Measurements from ENCODE around the gene POLR2L. TPM values are rescaled to one million over a fixed set of nuclear protein-coding genes. Genes with fewer than 3 reads are reported as not detected.
A peak's percentile ranks its signal among the peaks of the same experiment; 100 is the strongest.

The POLR2L gene
- total and polyA plus RNA-seq, 2 of the 13 experiments (the other 11 are each of a cell fraction or from before 2014, with no cell fraction given) = 104 to 114 TPM

DNA sequence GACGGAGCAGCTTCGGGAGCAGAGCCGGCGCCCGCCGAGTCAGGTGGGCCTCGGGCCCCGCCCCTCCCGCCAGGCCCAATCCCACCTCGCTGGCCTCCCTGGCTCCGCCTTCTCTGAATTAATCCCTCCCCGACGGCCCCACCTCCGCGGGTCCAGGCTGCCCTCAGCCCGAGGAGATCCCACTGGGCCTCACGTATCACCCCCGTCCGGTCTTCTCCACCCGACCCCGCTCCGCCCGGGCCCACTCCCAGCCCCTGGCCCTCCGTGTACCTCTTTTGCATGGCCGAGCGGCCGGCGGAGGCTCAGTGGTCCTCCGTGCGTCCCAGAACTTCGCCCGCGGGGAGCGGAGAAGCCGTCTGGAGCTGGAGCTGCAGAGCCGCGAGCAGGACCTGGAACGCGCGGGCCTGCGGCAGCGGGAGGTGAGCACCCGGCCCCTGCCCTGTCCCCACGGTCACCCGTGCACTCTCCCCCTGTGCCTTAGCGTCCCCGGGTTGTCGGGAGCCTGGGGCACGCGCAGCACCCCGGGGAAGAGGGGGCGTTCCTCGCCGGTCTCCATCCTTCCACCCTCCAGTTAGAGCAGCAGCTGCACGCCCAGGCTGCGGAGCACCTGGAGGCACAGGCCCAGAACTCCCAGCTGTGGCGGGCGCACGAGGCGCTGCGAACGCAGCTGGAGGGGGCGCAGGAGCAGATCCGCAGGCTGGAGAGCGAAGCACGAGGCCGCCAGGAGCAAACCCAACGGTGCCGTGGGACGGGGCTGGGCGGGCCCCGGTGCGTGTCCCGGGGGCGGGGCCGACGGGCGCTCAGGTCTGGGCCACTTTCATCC is 11.8 kb downstream of the POLR2L start (continued):
- TF ChIP-seq AHDC1 (CRISPR knock-in tag; IDR thresholded peaks at IDR 0.05; ENCODE audit: borderline replicate concordance) (0 out of 2 replicates have a peak, but pooled peaks have one; percentile 16), BCLAF1 (IDR thresholded peaks at IDR 0.05) (no peak), ZNF883 (CRISPR knock-in tag; IDR thresholded peaks at IDR 0.05; ENCODE audit: not compliant biosample characterization) (peak; percentile 61), RBM39 (IDR thresholded peaks at IDR 0.05; ENCODE audit: low read depth, low read length, poor library complexity, severe bottlenecking) (peak; percentile 71), ZMYM4 (CRISPR knock-in tag; IDR thresholded peaks at IDR 0.05) (no peak), AKAP8 (CRISPR knock-in tag; IDR thresholded peaks at IDR 0.05) (peak; percentile 96), ZNF17 (CRISPR knock-in tag; IDR thresholded peaks at IDR 0.05) (no peak), KDM1A (CRISPR knock-in tag; IDR thresholded peaks at IDR 0.05) (no peak), HNF4A (CRISPR knock-in tag; IDR thresholded peaks at IDR 0.05) (no peak), ZSCAN29 (CRISPR knock-in tag; conservative IDR thresholded peaks at IDR 0.05) (no peak), HNRNPLL (IDR thresholded peaks at IDR 0.05; ENCODE audit: low read depth, low read length, poor library complexity, severe bottlenecking) (peak; percentile 86), ZNF350 (CRISPR knock-in tag; IDR thresholded peaks at IDR 0.05; ENCODE audit: borderline replicate concordance, low read depth) (0 out of 2 replicates have a peak, but pooled peaks have one; percentile 22), RBFOX2 (IDR thresholded peaks at IDR 0.05; ENCODE audit: low read depth, low read length) (peak; percentile 72), TCF7 (IDR thresholded peaks at IDR 0.05; ENCODE audit: low read depth) (no peak), SALL1 (CRISPR knock-in tag; IDR thresholded peaks at IDR 0.05) (peak; percentile 40; the same call in 1 of the 2 replicates), PCBP2 (optimal IDR thresholded peaks at IDR 0.05; ENCODE audit: low read depth, low read length, poor library complexity, severe bottlenecking) (no peak), KLF13 (CRISPR knock-in tag; IDR thresholded peaks at IDR 0.05) (peak; percentile 59; the same call in 1 of the 2 replicates), ZNF431 (CRISPR knock-in tag; IDR thresholded peaks at IDR 0.05; ENCODE audit: borderline replicate concordance, low read depth) (no peak)
- TF ChIP-seq, protein P1, sequence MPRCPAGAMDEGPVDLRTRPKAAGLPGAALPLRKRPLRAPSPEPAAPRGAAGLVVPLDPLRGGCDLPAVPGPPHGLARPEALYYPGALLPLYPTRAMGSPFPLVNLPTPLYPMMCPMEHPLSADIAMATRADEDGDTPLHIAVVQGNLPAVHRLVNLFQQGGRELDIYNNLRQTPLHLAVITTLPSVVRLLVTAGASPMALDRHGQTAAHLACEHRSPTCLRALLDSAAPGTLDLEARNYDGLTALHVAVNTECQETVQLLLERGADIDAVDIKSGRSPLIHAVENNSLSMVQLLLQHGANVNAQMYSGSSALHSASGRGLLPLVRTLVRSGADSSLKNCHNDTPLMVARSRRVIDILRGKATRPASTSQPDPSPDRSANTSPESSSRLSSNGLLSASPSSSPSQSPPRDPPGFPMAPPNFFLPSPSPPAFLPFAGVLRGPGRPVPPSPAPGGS (CRISPR knock-in tag; IDR thresholded peaks at IDR 0.05) = peak; percentile 77; the same call in 1 of the 2 replicates
